GM21576 (cell line): Measurements from ENCODE around the gene CNN2.

ENCODE experiments used
- ATAC-seq: cut with Tn5 transposase; IDR thresholded peaks from one replicate; pipeline ENCODE4 v1.9.1; 2021; ENCODE audit warnings: mild to moderate bottlenecking, moderate library complexity; ENCODE audit not compliant: unreplicated experiment

Gene CNN2

GRCh38 chr19:995051-995827 lies 31.2 kb upstream of the CNN2 start:
- no peak for ATAC-seq

DNA sequence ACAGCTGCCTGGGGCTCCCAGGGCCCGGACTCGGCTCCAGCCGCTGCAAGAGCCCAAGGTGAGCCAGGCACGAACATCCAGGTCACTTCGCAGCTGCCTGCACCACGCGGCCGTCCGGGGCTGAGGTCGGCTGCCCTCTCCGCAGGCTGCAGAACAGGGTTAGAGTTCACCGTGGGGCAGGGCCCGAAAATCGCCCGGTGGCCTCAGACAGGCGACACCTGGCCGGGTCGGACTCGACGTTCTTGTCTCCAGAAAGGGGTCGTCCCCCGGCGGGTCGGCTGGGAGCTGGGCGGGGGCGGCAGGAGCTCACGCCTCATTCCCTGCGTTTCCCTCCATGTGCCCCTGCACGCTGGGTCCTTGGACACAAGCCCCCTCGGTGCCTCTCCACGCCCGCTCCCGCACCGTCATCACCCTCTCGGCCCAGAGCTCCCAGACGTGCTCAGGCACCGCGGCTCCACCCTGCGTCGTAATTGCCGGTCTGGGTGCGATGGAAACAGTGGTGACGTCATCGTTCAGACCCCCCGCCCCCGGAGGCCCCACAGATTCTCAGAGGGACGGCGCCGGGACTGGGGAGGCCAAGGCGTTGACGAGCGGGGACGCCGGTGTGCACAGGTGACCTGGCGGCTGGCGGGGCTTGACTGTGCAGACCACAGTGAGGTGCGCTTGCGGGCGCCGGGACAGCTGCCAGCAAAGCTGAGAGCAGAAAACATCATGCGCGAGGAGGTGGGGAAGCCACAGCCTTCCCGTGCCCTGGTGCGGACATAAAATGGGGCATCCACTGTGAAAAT lies 30.2 kb upstream of the CNN2 start:
- ATAC-seq = no peak

GRCh38 chr19:998064-998463 lies 28.3 kb upstream of the CNN2 start:
- no peak for ATAC-seq

DNA sequence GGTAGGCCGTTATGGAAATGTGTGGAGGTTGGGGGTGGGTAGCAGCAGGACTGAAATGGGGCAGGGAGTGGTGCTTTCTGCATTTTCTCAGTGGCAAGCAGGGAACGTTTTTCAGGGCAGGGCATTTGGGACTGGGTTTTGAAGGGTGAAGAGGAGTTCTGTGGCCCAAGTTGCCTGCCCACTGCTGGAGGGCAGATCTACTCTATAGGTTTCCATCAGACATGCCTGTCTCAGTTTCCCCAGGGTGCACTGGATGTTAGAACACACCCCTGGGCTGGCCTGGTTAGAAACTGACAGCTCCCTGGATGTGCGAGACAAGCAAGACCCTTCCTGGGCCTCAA lies 27.1 kb upstream of the CNN2 start:
- no peak for ATAC-seq

DNA sequence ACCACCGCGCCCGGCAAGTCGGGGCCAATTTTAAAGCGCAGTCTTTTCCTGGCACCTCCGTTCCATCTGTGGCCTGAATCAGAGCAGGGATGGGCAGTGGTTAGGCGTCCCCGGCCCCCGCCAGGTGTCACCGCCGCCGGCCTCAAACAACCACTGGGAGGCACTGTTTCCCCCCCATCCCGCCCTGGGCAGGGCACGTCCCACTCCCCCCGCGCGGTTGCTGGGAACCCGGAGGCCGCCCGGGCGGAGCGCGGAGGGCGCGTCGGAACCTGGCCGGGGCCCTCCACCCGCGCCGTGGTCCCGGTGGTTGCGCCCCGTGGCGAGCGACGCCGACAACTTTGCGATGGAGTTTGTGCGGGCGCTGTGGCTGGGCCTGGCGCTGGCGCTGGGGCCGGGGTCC lies 26.3 kb upstream of the CNN2 start, which contains the start of gene GRIN3B:
Gene GRIN3B, plus strand, starts transcription at position 325 of the 400 bp plus-strand sequence. Its CDS starts 19 bp downstream, at position 344.
- ATAC-seq = no peak

GRCh38 chr19:1000591-1001537 lies 25.5 kb upstream of the CNN2 start:
- no peak for ATAC-seq

DNA sequence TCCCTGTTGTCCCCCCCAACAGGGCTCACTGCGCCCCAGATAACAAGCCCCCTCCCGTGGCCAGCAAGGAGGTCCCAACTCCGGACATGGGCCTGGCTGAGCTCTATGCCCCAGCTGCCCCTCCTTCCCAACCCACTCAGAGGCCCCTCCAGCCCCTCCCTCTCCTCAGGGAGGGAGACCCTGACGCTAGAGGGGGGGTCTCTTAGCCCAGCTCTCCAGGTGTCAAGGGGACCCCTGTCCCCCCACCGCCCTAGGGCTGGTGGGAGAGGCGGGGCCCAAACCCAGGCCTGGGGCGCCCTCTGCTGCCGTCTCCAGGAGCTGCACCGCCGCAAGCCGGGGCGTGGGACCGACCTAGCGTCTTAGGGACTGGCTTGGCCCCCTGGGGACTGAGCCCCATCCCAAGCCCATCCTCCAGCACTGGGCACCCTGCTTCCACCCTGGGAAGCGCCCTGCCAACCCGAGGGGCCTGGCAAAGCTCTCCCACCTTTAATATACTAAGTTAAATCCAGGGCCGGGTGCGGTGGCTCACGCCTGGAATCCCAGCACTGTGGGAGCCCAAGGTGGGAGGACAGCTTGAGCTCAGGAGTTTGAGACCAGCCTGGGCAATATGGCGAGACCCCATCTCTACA lies 24.8 kb upstream of the CNN2 start:
- no peak for ATAC-seq

- ATAC-seq = no peak
Observed at GRCh38 chr19:1002600-1002999, 23.8 kb upstream of the CNN2 start.

DNA sequence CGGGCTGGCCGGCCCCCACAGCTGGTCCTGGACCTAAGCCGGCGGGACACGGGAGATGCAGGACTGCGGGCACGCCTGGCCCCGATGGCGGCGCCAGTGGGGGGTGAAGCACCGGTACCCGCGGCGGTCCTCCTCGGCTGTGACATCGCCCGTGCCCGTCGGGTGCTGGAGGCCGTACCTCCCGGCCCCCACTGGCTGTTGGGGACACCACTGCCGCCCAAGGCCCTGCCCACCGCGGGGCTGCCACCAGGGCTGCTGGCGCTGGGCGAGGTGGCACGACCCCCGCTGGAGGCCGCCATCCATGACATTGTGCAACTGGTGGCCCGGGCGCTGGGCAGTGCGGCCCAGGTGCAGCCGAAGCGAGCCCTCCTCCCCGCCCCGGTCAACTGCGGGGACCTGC lies 23.1 kb upstream of the CNN2 start:
- ATAC-seq = no peak

GRCh38 chr19:1004204-1004802 lies 22.1 kb upstream of the CNN2 start:
- no peak for ATAC-seq

DNA sequence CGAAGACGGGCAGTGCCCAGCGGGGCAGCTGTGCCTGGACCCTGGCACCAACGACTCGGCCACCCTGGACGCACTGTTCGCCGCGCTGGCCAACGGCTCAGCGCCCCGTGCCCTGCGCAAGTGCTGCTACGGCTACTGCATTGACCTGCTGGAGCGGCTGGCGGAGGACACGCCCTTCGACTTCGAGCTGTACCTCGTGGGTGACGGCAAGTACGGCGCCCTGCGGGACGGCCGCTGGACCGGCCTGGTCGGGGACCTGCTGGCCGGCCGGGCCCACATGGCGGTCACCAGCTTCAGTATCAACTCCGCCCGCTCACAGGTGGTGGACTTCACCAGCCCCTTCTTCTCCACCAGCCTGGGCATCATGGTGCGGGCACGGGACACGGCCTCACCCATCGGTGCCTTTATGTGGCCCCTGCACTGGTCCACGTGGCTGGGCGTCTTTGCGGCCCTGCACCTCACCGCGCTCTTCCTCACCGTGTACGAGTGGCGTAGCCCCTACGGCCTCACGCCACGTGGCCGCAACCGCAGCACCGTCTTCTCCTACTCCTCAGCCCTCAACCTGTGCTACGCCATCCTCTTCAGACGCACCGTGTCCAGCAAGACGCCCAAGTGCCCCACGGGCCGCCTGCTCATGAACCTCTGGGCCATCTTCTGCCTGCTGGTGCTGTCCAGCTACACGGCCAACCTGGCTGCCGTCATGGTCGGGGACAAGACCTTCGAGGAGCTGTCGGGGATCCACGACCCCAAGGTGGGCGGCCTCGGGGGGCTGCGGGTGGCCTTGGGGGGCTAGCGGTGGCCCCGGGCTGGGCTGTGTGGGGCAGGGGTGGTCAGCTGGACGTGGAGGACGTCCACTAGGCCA lies 21.4 kb upstream of the CNN2 start:
- no peak for ATAC-seq

DNA sequence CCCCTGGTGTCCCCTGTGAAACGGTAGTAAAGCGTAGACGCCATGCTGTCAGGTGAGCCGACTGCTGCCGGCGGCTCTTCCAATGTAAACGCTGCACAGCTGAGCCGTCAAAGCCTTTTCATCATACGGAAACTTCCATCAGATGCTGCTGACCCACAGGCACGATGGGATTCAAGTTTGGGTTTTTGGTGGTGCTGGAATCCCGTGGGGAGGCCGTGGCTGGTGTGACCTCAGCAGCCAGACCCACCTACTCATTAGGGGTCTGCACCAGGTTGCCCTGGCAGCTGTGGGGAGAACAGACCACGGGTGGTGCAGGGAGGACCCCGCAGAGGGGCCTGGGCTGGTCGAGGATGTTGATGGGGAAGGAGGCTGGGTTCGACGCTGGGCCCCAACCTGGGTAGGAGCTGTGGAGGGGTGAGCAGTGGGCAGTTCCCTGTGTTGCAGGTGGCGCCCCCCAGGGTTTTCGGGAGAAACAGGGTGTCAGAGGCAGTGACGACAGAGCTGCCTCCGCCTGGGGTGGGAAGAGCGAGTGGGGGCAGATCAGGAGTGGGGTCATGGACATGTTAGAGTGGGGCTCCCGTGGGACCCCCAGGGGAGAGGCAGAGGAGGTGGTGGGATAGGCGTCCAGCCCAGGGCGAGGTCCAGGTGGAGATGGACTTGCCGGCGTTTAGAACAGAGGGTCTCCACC lies 19.6 kb upstream of the CNN2 start:
- no peak for ATAC-seq

DNA sequence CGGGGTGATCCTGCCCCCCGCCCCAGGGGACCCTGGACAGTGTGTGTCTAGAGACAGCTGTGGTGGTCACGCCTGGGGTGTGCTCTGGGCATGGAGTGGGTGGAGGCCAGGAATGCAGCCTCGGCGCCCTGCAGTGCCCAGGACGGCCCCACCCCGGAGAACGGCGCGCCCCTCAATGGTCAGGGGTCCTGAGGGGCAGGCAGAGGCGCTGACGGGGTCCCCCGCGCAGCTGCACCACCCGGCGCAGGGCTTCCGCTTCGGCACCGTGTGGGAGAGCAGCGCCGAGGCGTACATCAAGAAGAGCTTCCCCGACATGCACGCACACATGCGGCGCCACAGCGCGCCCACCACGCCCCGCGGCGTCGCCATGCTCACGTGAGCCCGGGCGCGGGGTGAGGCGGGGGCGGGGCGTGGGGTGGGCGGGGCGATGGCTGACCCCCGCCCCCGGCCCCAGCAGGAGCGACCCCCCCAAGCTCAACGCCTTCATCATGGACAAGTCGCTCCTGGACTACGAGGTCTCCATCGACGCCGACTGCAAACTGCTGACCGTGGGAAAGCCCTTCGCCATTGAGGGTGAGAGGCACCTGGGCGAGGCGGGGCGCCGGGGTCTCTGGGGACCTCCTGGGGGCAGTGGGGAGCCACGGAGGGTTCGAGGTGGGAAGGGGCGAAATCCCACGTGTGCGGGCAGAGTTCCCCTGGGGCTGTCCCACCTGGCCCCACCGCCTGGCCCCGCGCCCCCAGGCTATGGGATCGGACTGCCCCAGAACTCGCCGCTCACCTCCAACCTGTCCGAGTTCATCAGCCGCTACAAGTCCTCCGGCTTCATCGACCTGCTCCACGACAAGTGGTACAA lies 18.8 kb upstream of the CNN2 start:
- ATAC-seq = no peak

GRCh38 chr19:1008268-1009040 lies 18.0 kb upstream of the CNN2 start:
- no peak for ATAC-seq

- no peak for ATAC-seq
Observed at GRCh38 chr19:1009041-1009980, 17.1 kb upstream of the CNN2 start.

- ATAC-seq = no peak
Observed at GRCh38 chr19:1009981-1010538, 16.3 kb upstream of the CNN2 start.
